GM18951 (cell line): ENCODE results near the gene TUBA3E.
"Not testable (repeated sequence)": the region's sequence is repeated elsewhere in the genome, so short reads cannot be mapped to it uniquely, and the experiment has no call there.

Experiments used
- POLR2A ChIP-seq: IDR thresholded peaks from 4 replicates; pipeline ENCODE4 v1.6.1; 2011; ENCODE audit warnings: mild to moderate bottlenecking; ENCODE audit not compliant: insufficient read length, insufficient read depth; ENCODE audit errors: extremely low read depth
- in situ Hi-C: fragments of 300-500 bp; cut with MboI; formaldehyde crosslinking; loops from one replicate; pipeline ENCODE4 v1.12.0; 2022; ENCODE audit warnings: low sequenced_read_pairs, mixed read lengths, inconsistent platforms; ENCODE audit not compliant: unreplicated experiment

Gene TUBA3E

DNA sequence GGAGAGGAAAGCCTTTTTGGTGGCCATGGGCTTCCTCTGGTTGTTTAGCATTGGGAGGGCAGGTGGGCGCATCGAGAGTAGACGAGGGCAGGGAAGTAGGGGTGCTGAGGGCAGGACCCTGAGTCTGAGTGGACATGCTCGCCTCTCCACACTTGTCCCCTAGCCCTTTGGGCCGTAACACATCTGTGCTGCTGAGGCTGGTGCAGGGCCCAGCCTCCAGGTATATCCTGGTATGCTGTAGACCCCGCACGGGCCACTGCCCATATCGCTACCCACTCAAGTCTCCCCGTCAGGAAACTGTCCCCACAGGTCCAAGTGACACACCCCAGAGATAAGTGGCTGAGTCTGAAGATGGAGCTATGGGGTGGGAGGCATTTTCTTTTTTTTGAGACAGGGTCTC lies 39.6 kb downstream of the TUBA3E start:
- in situ Hi-C loops, result no loop called here
- no peak for TF ChIP-seq POLR2A

DNA sequence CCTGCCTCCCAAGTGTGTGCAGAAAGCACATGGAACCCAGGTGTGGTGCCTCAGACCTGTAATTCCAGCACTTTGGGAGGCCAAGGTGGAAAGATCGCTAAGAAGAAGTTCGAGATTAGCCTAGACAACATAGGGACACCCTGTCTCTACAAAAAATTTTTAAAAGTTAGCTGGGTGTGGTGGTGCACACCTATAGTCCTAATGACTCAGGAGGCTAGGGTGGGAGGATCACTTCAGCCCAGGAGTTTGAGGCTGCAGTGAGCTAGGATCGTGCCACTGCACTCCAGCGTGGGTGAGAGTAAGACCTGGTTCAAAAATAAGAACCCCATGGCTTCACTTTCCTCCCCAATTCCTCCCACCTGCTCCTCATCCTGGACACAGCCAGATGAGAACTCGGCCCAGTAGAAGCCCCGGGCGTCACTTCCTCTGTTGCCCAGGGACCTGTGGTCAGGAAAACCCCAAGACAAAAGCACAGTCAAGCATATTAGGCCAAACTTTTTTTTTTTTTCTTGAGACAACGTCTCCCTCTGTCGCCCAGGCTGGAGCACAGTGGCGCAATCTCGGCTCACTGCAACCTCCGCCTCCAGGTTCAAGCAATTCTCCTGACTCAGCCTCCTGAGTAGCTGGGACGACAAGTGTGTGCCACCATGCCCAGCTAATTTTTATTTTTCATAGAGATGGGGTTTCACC lies 40.3 kb downstream of the TUBA3E start:
- in situ Hi-C loops, result not testable (repeated sequence)

DNA sequence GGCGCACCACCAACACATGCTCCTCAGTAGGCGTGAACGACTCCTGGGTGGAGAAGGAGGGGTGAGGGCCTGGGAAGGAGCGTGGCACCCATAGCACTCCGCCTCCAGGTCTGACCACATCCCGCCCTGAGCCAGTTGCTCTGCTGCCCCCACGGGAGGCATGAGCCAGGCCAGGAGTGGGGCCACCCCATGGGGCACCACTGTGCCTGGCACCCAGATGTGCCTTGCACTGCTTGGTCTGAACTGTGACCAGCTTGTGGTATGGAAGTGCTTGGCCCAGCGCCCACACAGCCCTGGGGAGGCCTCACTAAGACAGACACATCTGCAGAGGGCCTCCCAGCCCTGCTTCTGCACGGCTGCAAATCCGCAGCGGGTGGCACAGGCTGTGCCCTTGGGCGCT lies 40.9 kb downstream of the TUBA3E start:
- in situ Hi-C loops, result not testable (repeated sequence)

DNA sequence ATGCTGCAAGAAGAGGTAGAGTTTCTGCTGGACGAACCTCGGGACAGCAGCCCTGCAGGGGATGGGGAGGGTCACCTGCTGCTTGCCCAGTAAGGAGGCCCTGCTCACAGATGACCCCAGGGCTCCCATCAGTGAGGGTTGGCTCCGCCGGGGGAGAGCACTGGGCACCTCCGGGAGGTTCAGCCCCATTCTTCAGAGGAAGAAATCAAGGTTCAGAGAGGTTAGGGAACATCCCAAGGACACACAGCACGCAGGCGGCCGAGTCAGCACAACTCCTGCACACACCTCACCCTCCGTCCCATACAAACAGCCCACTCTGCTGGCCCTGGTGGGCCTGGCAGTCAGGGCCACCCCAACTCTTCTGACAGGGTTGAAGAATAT lies 41.6 kb downstream of the TUBA3E start:
- TF ChIP-seq POLR2A, result no peak
- in situ Hi-C loops, result no loop called here

DNA sequence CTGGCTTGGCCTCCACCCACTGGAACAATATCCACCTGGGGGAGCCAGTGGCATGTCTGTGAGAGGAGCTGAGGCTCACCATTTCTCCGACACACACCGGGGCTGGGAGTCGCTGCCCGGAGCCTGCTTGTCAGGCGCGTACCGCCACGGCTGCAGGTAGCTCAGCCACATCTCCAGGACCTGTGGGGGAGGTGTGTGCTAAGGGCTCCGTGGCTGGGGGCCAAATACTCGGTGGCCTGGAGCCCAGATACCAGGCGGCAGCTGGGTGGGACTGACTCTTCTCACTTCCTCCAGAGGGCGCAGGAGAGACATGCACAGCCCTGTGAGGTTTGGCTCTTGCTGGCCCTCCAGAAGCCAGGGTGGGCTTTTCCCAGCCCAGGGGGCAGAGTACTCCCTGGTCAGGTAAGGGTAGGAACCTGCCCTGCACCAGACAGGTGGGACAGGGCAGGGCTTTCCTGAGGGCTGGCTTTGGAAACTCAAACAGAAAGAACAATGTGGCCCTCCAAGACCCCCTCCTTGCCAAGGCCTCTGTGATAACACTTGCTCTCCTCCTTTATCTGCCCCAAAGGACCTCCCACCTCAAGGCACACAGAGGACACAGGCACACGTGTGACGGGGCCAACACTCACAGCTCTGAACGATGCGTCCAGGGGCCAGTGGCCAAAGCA lies 42.1 kb downstream of the TUBA3E start:
- in situ Hi-C loops, result not testable (repeated sequence)

DNA sequence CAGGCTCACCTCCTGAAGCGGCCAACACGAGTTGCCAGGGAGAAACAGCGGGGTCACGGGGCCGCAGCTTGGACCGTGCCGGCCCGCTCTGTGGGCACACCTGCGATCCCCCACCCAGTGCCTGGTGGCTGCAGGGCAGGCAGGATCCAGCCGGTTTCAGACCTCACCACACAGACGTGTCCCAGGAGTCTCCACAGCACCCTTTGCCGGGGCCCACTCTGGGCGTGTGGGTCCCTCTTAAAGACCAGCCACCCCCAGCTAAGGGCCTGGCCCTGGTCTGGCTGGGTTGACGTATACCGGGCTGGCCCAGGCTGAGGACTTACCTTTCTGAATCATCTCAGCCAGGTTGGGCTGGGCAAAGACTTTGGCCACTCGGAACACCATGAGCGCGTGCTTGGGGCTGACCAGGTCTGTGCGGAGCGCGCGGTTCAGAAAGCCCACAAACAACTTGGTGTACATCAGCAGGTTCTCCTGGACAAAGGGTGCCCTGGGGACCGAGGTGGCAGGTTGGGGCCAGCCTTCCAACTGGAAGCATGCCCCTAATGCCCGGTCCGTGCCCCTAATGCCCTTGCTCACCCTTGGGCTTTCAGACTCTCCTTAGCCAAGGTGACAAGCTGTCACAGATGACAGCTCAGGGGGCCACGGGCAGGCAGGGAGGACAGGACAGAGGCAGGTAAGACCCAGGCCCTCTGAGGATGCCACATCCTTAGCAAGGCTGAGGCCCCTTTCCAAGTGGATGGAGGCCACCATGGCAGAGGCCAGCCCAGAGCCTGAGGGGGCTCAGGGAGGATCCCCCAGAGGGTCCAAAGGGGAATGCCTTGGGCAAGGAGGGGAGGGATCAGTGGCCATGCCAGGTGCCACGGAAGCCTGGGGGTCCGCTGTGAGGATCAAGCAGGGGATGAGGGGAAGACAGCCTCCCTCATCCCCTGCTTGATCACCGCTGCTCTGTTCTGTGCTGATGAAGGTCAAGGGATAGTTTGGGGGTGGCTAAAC lies 43.2 kb downstream of the TUBA3E start:
- in situ Hi-C loops, result no loop called here
- no peak for TF ChIP-seq POLR2A

DNA sequence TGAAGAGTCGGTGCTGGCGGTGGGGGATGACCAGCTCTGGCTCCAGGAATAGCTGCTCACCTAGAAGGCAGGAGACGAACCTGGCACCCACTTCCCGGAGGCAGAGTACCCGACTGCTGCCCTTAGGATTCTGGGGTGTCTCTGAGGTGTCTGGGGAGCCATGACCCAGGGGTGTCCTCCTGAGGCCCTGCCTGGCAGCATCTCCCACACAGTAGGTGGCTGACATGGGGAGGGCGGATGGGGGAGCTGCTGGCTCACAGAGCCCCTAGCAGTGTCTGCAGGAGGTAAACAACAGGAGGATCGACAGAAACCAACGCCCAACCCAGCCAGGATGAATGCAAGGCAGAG lies 43.8 kb downstream of the TUBA3E start:
- in situ Hi-C loops, result not testable (repeated sequence)

DNA sequence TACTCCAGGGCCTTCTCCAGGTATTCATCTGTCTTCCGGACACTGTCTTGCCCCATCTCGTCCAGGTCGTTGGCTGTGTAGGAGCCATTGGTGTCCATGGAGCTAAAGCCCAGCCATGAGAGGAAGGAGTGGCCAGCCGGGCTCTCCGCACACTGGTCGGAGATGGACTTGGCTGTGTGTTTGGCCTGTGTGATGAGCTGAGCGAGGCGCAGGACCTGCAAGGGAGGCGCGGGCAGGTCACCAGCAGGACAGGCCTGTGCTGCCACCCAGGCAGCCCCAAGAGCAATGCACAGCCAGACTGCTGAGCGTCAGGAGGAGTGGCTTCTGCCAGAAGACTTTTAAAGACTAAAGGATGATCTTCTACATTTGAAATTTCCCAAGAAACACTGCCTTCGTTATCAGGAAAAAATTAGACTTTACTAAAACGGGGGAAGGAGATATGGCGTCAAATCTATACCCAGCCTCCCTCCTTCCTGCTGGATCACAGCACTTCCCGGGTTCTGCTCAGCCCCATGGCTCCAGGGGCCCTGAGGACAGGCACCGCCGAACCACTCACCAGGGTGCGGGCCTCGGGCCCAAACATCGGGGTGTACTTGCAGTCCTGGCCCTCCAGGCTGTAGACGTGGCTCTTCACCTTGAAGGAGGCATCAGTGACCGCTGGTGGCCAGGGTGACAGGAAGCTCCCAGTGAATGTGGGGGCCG lies 44.4 kb downstream of the TUBA3E start:
- in situ Hi-C loops, result not testable (repeated sequence)

DNA sequence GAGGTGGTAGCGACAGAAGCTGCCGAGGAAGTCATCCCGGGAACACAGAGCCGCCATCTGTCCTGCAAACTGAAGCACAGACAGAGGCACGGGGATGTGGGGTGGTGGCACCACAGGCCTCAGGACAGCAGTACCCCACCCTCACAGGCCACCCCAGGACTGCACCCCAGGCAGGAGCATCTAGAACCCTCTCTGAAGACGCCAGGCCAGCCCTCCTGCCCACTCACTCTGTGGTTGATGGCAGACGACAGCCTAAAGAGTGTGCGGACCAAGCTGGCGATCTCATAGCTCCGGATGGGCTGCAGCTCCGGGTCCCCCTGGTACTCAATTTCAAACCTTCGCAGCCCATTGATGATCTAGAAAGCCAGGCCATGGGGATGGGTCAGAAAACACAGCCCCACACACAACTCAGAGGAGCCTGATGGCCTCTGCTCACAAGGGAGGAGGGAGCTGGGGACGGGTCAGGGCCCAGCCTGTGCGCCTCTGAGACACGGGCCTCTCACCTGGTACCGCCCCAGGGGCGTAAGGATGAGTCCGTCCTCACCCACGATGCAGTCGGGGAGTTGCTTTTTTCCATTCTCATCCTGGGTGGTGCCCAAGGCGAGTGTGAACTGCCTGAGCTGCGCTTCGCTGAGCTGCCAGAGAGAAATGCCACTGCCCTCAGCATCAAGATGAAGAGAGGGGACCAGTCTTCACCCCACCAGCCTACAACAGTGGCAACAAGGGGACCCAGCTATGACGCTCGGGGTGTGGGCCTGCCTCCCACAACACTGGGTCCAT lies 45.2 kb downstream of the TUBA3E start:
- TF ChIP-seq POLR2A, result no peak
- in situ Hi-C loops, result no loop called here

DNA sequence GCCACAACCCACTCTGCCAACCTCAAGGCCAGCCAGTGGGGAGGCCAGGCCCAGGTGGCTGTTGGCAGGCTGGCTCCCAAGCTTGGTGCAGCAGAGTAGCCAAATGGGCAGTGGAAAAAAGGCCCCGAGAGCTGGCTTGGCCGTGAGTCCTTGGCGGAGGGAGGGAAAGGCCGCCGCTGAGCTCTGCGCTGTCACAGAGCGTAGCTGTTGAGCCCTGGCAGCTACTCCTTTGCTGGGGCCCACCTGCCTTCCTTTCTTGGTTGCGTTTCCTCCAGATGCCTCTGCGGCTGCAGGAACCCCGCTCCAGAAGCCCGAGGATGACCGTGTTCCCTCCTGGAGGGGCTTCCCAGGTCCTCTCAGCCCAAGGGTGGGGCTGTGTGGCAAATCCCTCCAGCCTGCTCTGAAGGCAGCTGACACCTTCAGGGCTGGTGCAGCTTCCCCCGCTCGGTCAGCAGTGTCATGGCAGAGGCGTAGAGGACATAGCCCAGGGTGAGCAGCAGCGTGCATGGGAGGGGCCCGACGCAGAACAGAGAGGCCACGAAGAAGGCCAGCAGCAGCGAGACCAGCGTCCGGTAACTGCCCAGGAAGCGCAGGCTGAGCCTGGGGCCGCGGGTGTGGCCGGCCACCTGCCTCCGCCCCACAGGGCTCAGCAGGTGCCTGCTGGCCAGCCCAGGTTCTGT lies 46.0 kb downstream of the TUBA3E start:
- in situ Hi-C loops, result not testable (repeated sequence)

DNA sequence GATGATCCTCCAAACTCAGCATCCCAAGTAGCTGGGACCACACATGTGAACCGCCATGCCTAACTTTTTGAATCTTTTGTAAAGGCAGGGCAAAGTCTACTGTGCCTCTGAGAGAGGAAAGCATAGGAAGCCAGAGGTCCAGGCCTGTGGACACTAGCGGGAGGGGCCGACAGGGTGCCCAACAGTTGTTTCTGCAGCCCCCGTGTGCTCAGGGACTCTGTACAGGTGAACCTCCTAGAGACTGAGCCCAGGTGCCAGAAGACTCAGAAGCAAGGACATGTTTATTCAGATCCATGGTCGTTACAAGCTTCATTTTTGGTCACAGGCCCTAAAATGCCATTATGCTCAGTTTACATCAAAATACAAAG lies 47.1 kb downstream of the TUBA3E start:
- in situ Hi-C loops, result not testable (repeated sequence)

DNA sequence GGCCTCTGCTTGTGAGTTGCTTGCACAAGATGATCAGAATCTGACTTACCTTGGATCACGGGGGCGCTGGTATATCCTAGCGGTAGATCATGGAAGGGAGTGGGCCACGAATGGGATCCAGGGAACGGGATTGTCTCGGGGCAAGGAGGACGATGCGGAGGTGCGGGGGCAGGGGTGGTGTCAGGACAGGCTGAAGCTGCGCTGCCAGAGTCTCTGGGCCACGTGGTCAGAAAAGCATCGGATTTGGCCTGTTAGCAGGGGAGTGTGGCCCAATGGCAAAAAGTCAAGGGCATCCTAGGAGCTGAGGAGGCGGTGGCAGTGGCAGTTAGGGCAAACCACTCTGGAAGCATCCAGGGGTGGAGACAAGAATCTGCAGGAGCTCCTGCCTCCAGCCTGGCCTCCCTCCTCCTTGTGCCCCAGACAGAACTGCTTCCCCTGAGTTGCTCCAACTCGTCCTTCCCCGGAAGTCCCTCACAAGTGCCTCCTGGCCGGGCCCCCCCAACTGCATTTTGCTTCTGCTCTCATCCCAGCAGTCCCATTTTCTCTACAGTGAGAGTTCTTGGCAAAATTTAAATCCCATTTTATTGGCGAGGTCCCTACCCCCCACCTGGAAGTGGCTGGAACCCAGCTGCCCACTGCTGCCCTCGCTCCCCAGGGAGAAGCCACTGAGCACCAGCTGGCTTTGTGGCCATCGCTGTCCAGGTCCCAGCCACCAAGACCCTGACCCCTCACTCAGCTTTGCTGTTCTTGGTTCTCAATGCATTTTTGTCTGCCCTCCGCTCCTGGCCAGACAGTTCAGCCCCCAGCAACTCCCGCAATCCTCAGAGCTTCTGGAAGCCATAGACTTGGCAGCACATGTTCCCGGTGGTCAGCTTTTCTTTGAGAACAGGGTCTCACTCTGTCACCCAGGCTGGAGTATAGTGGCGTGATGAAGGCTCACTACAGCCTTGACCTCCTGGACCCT lies 47.8 kb downstream of the TUBA3E start:
- in situ Hi-C loops, result no loop called here
- TF ChIP-seq POLR2A, result no peak

DNA sequence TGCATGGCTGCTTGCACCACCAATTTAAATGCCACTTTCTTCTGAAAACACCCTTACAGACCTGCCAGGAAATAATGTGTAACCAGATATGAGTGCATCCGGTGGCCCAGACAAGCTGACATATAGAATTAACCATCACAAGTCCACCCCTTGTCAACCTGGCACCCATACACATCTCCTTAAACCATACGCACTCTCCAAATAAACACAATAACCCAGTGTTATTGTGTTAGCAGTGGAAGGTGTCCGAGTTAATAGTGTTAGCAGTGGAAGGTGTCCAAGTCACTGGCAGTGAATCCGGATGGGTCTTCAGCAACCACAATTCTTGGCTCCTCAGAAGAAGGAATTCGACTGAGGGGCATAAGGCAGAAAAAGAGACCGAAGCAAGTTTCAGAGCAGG lies 49.7 kb downstream of the TUBA3E start:
- in situ Hi-C loops, result not testable (repeated sequence)

DNA sequence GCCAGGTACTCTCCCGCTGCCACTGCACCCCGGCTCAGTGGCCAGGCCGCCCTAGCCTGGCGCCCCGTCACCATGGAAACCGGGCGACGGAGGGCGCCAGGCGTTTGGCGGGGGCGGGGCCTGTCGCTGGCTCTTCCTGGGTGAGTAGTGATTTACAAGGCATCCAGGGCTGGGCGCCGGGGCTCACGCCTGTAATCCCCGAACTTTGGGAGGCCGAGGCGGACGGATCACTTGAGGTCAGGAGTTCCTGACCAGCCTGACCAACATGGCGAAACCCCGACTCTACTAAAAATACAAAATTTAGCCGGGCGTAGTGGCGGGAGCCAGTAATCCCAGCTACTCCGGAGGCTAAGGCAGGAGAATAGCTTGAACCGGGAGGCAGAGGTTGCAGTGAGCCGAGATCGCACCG lies 53.2 kb downstream of the TUBA3E start, which contains the start of gene CCDC74B:
Gene CCDC74B (minus strand): TSS at position 107 of the 409 bp plus-strand sequence. CDS start 116 bp downstream, outside the sequence.
- in situ Hi-C loops, result not testable (repeated sequence)

DNA sequence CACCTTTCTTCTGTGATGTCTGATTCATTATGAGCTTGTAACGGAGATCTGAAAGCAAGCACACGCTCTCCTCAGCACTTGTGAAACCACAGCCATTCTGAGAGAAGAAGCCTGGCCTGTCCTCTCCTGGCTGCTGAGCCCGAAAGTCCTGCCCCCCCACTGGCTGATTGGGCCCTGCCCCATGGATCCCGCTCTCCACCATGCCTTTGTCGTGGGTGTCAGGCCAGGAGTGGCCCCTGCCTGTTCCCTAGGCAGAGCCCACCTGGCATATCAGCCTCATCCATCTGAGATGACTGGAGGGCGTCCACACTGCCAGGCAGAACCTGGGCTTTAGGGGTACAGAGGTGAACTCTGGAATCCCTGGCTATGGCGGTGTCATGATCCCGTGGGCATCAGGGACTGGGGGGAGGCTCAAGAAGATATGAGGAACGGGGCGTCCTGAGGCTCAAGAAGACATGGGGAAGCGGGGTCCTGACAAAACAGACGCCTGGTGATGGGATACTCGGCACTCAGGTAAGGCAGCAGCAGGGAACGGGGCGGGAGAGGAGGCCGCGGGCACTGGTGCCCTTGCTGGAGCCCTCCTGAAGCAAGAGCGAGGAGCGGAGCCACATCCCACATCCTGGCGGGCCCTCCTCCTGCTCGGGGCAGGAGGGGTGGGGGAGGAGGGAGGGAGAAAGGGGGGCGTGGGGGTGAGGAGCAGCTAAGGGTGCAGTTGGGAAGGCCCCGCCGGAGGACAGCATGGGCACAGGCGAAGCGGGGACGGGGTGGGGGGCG lies 54.8 kb downstream of the TUBA3E start:
- in situ Hi-C loops, result not testable (repeated sequence)

DNA sequence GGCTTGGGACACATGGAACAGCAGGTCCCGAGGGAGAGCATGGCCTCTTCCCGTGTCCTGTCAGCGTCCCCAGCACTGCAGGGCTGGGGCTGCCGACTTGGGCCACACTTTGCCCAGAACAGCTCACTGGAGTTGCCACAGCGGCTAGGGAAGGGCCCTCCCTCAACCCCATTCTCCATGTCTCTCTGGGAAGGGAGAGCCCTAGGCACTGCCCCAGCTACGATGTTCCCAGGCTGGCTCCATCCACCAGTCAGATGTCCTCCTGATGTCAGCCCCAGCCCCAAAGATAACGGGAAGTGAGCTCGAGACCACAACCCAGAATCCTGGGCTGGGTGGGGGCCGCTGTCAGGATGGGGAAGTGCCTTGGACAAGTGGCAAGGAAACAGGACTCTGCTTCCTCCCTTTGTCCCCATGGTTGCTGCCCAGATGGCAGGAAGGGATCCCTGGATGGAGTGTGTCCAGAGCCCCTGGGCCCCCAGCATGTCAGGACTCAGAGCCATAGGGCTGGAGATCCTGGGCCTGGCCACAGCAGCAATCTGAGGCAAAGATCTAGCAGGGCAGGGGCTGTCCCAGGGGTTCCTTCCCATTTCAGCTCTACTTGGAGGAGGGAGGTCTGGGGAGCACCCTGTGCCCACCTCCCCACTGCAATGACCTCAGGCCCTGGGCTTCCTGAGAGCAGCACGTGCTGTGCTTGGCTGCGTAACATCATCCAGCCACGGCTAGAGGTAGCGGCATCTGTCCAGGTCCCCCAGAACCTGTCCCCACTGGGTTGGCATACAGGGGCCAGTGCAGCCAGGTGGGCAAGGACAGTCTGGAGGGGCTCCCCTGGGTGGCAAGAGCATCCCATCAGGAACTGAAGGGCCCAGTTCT lies 55.6 kb downstream of the TUBA3E start:
- in situ Hi-C loops, result not testable (repeated sequence)
